Ammon's horn (tissue), 1 donor: ENCODE results near the gene PRF1.

Experiments used
- DNase-seq: peaks from one replicate; pipeline ENCODE4 v3.0.0-alpha.2; 2016; ENCODE audit warnings: low spot score

PRF1 gene

DNA sequence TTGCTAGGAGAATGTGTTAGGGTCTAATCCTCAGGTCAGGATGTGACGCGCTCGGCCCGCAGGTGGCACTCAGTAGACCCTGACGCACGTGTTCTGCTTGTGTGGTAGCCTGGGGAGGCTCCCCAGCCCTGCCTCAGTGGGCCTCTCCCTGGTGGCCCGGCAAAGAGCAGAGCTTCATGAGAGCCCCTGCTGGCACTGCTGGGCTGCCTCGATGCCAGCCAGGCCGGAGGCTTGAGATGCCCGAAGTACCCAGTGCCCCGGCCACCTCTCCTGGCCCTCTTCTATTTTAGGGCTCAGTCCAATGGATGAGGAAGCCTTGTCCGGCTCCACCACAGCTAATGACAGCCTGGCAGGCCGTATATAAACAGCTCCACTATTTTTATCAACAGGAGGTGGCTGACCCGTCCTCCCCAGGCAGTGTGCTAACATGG is 42.0 kb downstream of the PRF1 start:
- DNase-seq = no peak

DNA sequence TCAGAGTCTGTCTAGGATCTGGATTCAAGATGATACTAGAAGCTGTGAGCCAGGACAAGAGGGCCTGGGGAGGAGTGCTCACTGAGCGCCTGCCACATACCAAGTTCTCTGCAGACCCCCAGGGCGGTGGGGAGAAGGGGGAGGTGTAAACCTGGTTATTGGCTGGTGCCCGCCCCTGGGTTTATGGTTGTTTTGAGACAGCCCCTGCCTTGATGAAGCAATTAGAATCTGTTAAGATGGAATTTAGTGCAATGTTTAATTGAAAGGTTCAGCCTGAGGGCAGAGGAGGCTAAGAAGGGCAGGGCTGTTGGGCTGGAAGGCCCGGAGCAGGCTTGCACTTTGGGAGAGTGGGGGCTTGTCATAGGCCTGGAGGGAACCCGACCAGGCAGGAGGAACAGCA is 42.7 kb downstream of the PRF1 start:
- no peak for DNase-seq

DNA sequence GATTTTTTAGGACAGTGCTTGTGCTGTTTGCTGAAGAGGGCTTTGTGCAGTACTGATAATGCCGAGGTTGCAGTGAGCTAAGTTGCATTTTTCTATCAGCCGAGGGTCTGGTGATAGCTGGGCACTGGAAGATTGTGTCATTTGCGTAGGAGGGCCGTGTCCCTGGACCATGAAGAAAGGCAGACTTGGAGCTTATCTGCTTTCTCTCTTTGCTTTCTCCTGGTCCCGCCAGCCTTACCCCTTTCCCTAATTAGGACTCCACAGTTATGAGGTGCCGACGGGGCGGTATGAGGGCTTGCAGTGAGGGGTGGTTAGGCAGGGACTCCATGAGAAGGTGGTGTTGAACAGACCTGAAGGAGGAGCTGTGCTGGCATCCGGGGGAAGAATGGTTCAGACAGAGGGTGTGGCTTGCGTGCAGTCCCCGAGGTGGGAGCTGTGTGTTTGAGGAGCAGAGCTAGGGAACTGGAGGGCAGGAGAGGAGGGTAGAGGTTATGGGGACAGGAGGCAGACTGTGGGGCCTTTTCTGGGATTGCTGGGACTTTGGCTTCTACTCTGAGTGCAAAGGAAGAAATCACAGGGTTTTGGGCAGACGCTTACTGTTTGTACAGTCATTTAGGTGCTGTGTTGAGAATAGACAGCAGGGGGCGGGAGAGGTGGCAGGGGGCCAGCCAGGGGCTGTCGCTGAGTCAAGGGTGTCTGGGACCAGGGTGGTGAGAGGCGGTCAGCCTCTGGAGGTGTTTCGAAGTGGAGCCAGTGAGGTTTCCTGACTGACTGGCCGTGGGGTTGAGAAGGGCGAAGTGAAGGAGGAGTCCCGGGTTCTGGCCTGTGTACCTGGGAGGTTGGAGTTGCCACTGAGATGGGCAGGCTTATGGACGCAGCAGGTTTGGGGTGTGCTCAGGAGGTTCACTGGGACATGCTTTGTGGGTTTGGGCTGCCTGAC is 43.4 kb downstream of the PRF1 start:
- no peak for DNase-seq

DNA sequence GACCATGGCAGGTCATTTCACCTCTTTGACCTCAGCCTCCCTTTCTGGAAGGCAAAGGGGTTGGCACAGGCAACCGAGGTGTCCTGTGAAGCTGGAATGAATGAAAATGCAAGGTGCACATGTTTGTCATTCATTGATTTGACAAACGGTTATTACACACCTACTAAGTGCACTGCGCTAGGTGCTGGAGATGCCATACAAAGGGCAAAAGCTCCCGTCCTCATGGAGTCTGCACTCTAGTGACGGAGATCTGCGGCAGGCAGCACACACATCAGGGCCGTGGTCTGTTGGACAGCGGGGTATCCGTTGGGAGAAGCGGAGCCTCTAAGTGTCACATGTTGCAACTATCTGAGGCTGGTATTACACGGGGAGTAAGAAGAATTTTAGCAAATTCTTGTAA is 44.2 kb downstream of the PRF1 start:
- no peak for DNase-seq

DNA sequence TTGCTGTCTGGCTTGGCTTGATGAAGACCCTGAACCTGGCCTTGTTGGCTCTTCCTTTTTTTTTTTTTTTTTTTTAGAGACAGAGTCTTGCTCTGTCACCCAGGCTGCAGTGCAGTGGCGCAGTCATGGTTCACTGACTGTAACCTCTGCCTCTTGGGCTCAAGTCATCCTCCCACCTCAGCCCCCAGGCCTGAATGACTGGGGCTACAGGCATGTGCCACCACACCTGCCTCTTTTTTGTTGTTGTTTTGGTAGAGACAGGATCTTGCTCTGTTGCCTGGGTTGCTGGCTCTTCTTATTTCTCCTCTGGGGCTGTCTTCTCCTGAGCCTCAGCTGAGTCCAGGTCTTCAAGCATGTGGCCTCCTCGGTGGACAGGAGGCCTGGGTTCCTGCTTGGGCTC is 44.7 kb downstream of the PRF1 start:
- DNase-seq = no peak

DNA sequence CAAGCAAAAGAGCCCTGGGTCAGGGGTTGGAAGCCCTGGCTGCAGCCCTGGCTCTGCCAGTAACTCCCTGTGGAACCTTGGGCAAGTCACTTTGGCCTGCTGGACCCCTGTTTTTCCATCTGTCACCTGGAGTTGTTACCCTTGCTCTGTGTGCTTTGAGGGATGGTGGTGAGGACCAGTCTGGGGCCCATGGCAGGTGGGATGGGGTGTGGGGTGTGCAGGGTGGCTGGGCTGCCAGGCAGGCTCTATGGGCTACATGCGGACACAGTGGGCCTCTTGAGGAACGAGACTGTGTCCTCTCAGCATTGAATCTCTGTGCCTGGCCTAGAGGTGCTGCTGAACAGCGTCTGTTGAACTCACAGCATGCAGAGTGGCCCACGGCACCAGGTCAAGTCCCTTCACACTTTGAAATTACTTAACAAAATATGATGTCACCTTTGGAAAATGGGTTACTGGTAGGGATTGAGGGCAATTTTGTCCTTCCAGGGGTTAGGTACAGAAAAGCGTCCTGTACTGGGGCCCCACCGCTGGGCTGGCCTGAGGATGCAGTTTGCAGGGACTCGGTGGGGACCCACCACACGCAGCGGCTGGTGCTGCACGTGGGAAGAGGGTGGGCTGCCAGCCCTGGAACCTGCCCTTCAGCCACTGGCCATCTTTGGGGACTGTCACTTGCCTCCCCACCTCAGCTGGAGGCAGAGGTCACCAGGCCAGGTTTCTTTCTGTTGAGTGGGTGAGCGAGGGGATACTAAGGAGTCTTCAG is 45.3 kb downstream of the PRF1 start:
- no peak for DNase-seq

DNA sequence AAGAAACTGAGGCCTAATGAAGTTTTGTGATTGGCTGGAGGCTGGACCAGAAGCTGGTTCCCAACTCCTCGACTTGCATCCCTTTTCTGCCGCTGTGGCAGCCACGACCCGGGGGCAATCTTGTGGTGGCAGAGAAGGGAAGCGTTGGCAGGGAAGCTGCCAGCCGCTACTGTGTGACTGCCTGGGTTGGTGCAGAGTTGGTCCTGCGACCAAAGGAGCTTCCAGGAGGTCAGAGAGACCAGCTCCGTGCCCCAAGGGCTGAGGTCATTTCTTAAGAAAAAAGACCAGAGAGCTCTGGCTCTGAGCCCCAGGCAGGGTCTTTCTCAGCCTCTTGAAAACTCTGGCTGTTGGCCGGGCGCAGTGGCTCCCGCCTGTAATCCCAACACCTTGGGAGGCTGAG is 47.2 kb downstream of the PRF1 start:
- no peak for DNase-seq

DNA sequence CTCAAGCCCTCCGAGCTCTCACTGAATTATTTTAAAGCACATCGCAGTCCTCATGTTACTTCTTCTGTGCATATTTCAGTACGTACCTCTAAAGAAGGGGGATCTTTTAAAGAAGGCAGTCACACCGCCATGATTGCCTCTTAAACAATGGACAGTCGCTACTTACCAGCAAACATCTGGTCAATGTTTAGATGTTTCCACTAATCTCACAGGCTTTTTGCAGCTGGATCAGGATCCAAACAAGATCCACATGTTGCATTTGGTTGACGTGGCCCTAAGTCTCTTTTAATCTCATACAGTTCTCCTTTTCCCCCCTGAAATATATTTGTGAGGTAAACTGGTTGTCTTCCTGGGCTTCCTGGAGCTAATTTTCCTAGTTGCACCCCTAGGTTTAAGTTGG is 50.0 kb downstream of the PRF1 start:
- DNase-seq = no peak

DNA sequence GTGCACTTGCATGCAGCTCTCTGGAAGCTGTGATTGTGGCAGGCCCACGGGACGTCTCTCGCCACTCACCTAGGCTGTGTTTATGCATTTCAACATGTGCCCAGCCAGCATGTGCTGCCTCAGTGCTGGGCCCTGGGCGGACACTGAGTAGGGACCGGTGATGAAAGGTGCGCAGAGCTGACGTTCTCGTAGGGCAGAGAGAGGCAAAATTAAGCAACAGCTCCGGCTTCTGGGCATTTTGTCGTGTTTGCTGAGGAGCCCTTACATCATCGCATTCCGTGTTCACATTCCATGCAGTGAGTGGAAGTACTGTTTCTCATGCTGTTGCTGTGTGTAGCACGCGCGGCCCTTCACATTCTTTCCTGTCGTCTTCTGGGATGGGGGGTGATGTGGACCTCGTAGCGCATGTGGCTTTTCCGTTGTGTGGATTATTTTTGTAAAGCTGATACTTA is 50.5 kb downstream of the PRF1 start:
- no peak for DNase-seq

DNA sequence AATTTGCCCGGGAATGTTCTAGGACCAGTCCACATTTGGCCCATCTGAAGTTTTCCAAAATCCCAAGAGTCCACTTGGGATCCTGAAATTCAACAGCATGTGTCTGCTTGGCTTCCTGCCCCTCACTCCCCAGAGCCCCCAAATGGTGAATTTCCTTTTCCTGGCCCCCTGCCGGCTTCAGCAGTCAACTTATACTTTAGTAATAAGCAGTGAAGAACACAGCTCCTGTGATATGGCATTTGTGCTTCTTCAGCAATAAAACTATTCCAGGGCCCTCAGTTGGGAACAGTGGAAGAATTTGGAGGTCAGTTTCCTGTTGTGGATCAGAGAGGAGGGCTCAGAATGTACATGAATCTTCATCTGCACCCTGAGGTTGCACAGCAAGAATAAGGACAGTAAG is 51.1 kb downstream of the PRF1 start:
- no peak for DNase-seq

DNA sequence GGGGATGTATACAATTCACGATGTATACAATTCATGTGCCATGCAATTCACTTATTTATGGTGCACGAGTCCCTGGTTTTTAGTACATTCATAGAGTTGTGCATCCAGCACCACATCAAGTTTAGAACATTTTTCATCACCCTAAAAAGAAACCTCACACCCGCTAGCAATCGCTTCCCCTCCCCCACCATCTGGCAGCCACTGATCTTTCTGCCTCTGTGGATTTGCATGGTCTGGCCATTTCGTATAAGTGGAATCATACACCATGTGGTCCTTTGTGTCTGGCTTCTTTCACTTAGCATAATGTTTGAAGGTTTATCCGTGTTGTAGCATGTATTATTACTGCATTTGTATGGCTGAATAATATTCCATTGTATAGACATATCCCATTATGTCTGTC is 52.1 kb downstream of the PRF1 start:
- DNase-seq = no peak

DNA sequence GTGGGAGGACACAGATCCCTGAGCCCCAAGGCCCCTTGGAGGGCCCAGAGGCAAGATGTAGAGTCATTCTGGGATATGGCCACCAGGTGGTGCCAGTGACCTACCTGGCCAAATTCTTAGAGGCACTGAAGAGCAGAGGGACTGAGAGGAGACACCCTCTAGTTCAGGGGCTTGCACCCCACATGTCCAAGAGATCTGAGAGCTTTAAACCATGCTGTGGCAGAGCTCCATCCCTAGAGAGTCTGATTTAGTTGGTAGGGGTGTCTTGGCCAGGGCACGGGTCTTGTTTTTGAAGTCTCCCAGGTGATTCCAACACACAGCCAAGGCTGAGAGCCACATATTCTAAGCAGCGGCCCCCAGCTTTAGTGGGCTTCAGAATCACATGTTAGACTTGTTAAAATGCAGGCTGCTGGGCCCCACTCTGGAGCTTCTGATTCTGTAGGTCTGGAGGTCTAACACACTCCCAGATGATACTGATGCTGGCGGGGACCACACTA is 52.5 kb downstream of the PRF1 start:
- DNase-seq = peak; percentile 74

DNA sequence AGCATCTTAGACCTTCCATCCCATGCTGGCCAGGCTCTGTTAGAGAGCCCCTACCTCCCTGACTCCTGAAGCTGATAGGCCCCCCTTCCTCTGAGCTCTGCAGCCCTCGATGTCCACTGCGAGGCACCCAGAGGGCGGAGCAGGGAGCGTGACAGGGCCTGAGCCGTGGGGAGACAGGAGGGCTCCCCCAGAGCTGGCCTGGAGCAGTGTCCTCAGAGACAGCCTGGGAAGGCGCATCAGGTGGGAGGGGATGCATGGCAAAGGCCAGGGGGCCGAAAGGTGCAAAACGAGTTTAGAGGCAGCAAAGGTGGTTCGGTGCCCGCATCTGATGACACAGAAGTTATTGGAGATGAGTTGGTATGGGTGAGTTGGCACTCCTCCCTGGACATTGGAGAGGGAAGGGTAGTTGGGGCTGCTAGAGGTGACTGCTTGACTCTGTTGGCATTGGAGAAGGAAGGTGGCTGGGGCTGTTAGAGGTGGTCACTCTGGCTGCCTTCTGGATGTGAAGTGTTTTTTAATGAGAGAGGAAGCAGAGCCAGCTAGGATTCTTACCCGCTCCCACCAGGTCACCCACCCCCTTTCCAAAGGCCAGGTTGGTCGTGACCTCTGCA is 53.1 kb downstream of the PRF1 start:
- DNase-seq = no peak
